Activated CD8-positive, alpha-beta T cell treated with anti-CD3 and anti-CD28 coated beads, Interleukin-2, amount 10 ng/mL, durations not matched to agents 7 days and 5 days (primary cell): ENCODE data around the gene KRTAP9-7. TPM values are rescaled to one million over a fixed set of nuclear protein-coding genes. Genes with fewer than 3 reads are reported as not detected.
"Not testable (repeated sequence)": the region's sequence is repeated elsewhere in the genome, so short reads cannot be mapped to it uniquely, and the experiment has no call there.

Experiments
- ATAC-seq: fragments of 150-1000 bp; cut with Tn5 transposase; one replicate; pipeline ENCODE4 v1.10.0; 2021; ENCODE audit warnings: moderate library complexity
- CTCF ChIA-PET: fragments of 350-600 bp; sonication (Branson Sonifier 250); formaldehyde crosslinking; loops from one replicate; lab custom pipeline; 2021; ENCODE audit warnings: antibody characterized with exemption; lab: Charles Lee
- POLR2A ChIA-PET: fragments of 350-600 bp; sonication (Branson Sonifier 250); formaldehyde crosslinking; loops from one replicate; lab custom pipeline; 2021; ENCODE audit warnings: antibody characterized with exemption; lab: Charles Lee
- DNase-seq: peaks from one replicate; pipeline ENCODE4 v3.0.0-alpha.2; 2020
- H3K27ac Mint-ChIP-seq: one replicate; pipeline ENCODE4 v1.8.0; 2021; ENCODE audit warnings: mild to moderate bottlenecking, mixed read lengths
- H3K27me3 Mint-ChIP-seq: one replicate; pipeline ENCODE4 v1.8.0; 2021; ENCODE audit warnings: low read depth, mixed read lengths
- H3K36me3 Mint-ChIP-seq: one replicate; pipeline ENCODE4 v1.8.0; 2021; ENCODE audit warnings: low read depth, mixed read lengths
- H3K4me1 Mint-ChIP-seq: one replicate; pipeline ENCODE4 v1.8.0; 2021; ENCODE audit warnings: low read depth, mixed read lengths
- H3K4me3 Mint-ChIP-seq: one replicate; pipeline ENCODE4 v1.8.0; 2021; ENCODE audit warnings: mild to moderate bottlenecking, mixed read lengths
- H3K9me3 Mint-ChIP-seq: one replicate; pipeline ENCODE4 v1.8.0; 2022; ENCODE audit warnings: mixed read lengths; ENCODE audit not compliant: insufficient read depth
- total RNA-seq, 2 experiments: library from RNA; stranded (reverse); gene quantifications; one replicate each; pipeline ENCODE4 v1.2.3, GENCODE V29; 2021

The KRTAP9-7 gene
- total RNA-seq, 2 experiments from 2014 or later: not detected

- peaks cover 14% of the 10 kb centered on the region for H3K27me3 Mint-ChIP-seq
- no peaks in the 10 kb centered on the region for H3K4me1 Mint-ChIP-seq
- DNase-seq (no peak), ATAC-seq (no peak)
- H3K36me3 Mint-ChIP-seq: no peaks in the 10 kb centered on the region
- no peak overlapping the region for H3K27ac Mint-ChIP-seq
- ChIA-PET CTCF (interaction anchor here (1.4 to 1.5 kb wide), 2 partner anchors 71 to 448 kb away, joined by 3 read pairs; no protein-coding TSS in a partner anchor), POLR2A (no interaction called here)
- H3K9me3 Mint-ChIP-seq: no peaks in the 10 kb centered on the region
- H3K4me3 Mint-ChIP-seq: no peak overlapping the region
Observed at GRCh38 chr17:41251261-41251660, 24.2 kb upstream of the KRTAP9-7 start.

- ATAC-seq (no peak), DNase-seq (no peak)
- no peaks in the 10 kb centered on the region for H3K9me3 Mint-ChIP-seq
- H3K36me3 Mint-ChIP-seq: no peaks in the 10 kb centered on the region
- no peaks in the 10 kb centered on the region for H3K4me1 Mint-ChIP-seq
- no peak overlapping the region for H3K27ac Mint-ChIP-seq
- no peak overlapping the region for H3K4me3 Mint-ChIP-seq
- H3K27me3 Mint-ChIP-seq: peaks cover 30% of the 10 kb centered on the region
- ChIA-PET POLR2A (no interaction called here), CTCF (no interaction called here)
Observed at GRCh38 chr17:41254861-41255260, 20.6 kb upstream of the KRTAP9-7 start.

GRCh38 chr17:41255381-41256290, 19.9 kb upstream of the KRTAP9-7 start, which contains the start of gene KRTAP9-9:
TSS of gene KRTAP9-9 (plus strand) at chr17:41255384.
- H3K36me3 Mint-ChIP-seq, POLR2A ChIA-PET, H3K27ac Mint-ChIP-seq, H3K4me3 Mint-ChIP-seq, ATAC-seq, CTCF ChIA-PET, H3K9me3 Mint-ChIP-seq, DNase-seq, H3K4me1 Mint-ChIP-seq: not testable (repeated sequence)
- H3K27me3 Mint-ChIP-seq: peaks cover 27% of the 10 kb centered on the region

GRCh38 chr17:41256291-41256685, 19.2 kb upstream of the KRTAP9-7 start:
- ChIA-PET CTCF (no interaction called here), POLR2A (no interaction called here)
- Mint-ChIP-seq H3K36me3 (no peaks in the 10 kb centered on the region), H3K4me3 (no peak overlapping the region), H3K9me3 (no peaks in the 10 kb centered on the region), H3K27me3 (peaks cover 32% of the 10 kb centered on the region), H3K4me1 (no peaks in the 10 kb centered on the region), H3K27ac (no peak overlapping the region)
- DNase-seq (no peak), ATAC-seq (no peak)

GRCh38 chr17:41258406-41258805, 17.1 kb upstream of the KRTAP9-7 start:
- Mint-ChIP-seq H3K36me3 (no peaks in the 10 kb centered on the region), H3K27ac (no peak overlapping the region), H3K9me3 (no peaks in the 10 kb centered on the region), H3K4me1 (no peaks in the 10 kb centered on the region), H3K4me3 (no peak overlapping the region), H3K27me3 (peaks cover 32% of the 10 kb centered on the region)
- ChIA-PET POLR2A (no interaction called here), CTCF (no interaction called here)
- DNase-seq (no peak), ATAC-seq (no peak)

- ATAC-seq (no peak), DNase-seq (no peak)
- Mint-ChIP-seq H3K27me3 (peaks cover 24% of the 10 kb centered on the region), H3K27ac (no peak overlapping the region), H3K4me3 (no peak overlapping the region), H3K36me3 (no peaks in the 10 kb centered on the region), H3K4me1 (no peaks in the 10 kb centered on the region), H3K9me3 (no peaks in the 10 kb centered on the region)
- POLR2A ChIA-PET: no interaction called here
- CTCF ChIA-PET: interaction anchor here (1.3 kb wide), 1 partner anchor 13 kb away, joined by 4 read pairs; no protein-coding TSS in a partner anchor
Observed at GRCh38 chr17:41263212-41263611, 12.3 kb upstream of the KRTAP9-7 start.

- Mint-ChIP-seq H3K27me3 (peaks cover 18% of the 10 kb centered on the region), H3K4me1 (no peaks in the 10 kb centered on the region), H3K9me3 (no peaks in the 10 kb centered on the region), H3K36me3 (no peaks in the 10 kb centered on the region), H3K27ac (no peak overlapping the region), H3K4me3 (no peak overlapping the region)
- DNase-seq (no peak), ATAC-seq (no peak)
- ChIA-PET POLR2A (no interaction called here), CTCF (no interaction called here)
Observed at GRCh38 chr17:41264599-41264998, 10.9 kb upstream of the KRTAP9-7 start.

GRCh38 chr17:41265078-41265477, 10.4 kb upstream of the KRTAP9-7 start, which contains the start of gene KRTAP9-6:
TSS of gene KRTAP9-6 (plus strand) at chr17:41265378. CDS start at chr17:41265378, 0 bp downstream.
- Mint-ChIP-seq H3K36me3 (no peaks in the 10 kb centered on the region), H3K4me1 (no peaks in the 10 kb centered on the region), H3K27ac (no peak within 1 kb of the TSS), H3K4me3 (no peak within 1 kb of the TSS), H3K9me3 (no peaks in the 10 kb centered on the region), H3K27me3 (peaks cover 18% of the 10 kb centered on the region)
- POLR2A ChIA-PET: no interaction called here
- DNase-seq: no peak
- ATAC-seq: no peak
- CTCF ChIA-PET: no interaction called here

GRCh38 chr17:41267711-41268110, 7.8 kb upstream of the KRTAP9-7 start:
- CTCF ChIA-PET: no interaction called here
- POLR2A ChIA-PET: no interaction called here
- no peak overlapping the region for H3K27ac Mint-ChIP-seq
- H3K4me1 Mint-ChIP-seq: no peaks in the 10 kb centered on the region
- no peaks in the 10 kb centered on the region for H3K9me3 Mint-ChIP-seq
- ATAC-seq (no peak), DNase-seq (no peak)
- H3K36me3 Mint-ChIP-seq: no peaks in the 10 kb centered on the region
- no peak overlapping the region for H3K4me3 Mint-ChIP-seq
- H3K27me3 Mint-ChIP-seq: peaks cover 3% of the 10 kb centered on the region

GRCh38 chr17:41271323-41271722, 4.2 kb upstream of the KRTAP9-7 start:
- H3K4me1 Mint-ChIP-seq, H3K9me3 Mint-ChIP-seq, CTCF ChIA-PET, H3K27me3 Mint-ChIP-seq, POLR2A ChIA-PET, DNase-seq, H3K4me3 Mint-ChIP-seq, H3K27ac Mint-ChIP-seq, ATAC-seq, H3K36me3 Mint-ChIP-seq: not testable (repeated sequence)

- POLR2A ChIA-PET: no interaction called here
- DNase-seq (no peak), ATAC-seq (no peak)
- no peaks in the 10 kb centered on the region for H3K4me1 Mint-ChIP-seq
- no peak overlapping the region for H3K27ac Mint-ChIP-seq
- H3K9me3 Mint-ChIP-seq: no peaks in the 10 kb centered on the region
- H3K4me3 Mint-ChIP-seq: no peak overlapping the region
- H3K36me3 Mint-ChIP-seq: no peaks in the 10 kb centered on the region
- H3K27me3 Mint-ChIP-seq: peaks cover 5% of the 10 kb centered on the region
- CTCF ChIA-PET: no interaction called here
Observed at GRCh38 chr17:41271858-41272257, 3.6 kb upstream of the KRTAP9-7 start.

GRCh38 chr17:41278176-41278955, 2.9 kb downstream of the KRTAP9-7 start:
- ChIA-PET POLR2A (no interaction called here), CTCF (no interaction called here)
- no peaks in the 10 kb centered on the region for H3K9me3 Mint-ChIP-seq
- H3K27ac Mint-ChIP-seq: no peak overlapping the region
- H3K27me3 Mint-ChIP-seq: peaks cover 5% of the 10 kb centered on the region
- no peaks in the 10 kb centered on the region for H3K36me3 Mint-ChIP-seq
- H3K4me1 Mint-ChIP-seq: no peaks in the 10 kb centered on the region
- no peak for DNase-seq
- H3K4me3 Mint-ChIP-seq: no peak overlapping the region
- ATAC-seq: no peak
